GM11168 (cell line): ENCODE data around the gene LRP10.

Experiments used
- in situ Hi-C: fragments of 300-500 bp; cut with MboI; formaldehyde crosslinking; loops from one replicate; pipeline ENCODE4 v1.12.0; 2022; ENCODE audit warnings: low sequenced_read_pairs; ENCODE audit not compliant: unreplicated experiment

The LRP10 gene

DNA sequence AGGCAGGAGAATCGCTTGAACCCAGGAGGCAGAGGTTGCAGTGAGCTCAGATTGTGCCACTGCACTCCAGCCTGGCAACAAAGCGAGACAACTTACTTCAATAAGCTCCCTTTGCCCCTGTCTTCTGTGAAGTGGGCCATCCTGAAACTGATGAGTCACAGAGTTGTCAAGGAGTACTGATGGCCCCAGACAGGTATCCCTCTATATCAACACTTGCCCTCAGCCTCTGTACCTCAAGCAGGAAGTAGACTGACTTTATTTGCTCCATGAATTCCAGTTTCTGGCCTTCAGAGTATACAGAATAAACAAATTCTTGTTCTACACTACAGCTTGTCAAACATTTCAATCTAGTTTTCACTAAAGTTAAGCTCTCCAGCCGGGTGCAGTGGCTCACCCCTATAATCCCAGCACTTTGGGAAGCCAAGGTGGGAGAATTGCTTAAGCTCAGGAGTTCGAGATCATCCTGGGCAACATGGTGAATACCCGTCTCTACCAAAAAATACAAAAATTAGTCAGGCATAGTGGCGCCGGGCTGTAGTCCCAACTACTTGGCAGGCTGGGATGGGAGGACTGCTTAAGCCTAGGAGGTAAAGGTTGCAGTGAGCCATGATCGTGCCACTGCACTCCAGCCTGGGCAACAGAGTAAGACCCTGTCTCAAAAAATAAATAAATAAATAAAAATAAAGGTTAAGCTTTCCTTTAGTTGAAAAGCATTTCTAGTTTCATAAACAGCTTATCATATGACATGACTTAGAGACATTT lies 16.4 kb upstream of the LRP10 start:
- in situ Hi-C loops = loop anchor here (5.0 to 25.0 kb wide), 2 partner anchors 203 to 468 kb away; no protein-coding TSS in a partner anchor

- in situ Hi-C loops = loop anchor here (5.0 to 25.0 kb wide), 2 partner anchors 204 to 469 kb away; no protein-coding TSS in a partner anchor
Observed at GRCh38 chr14:22856428-22856827, 15.1 kb upstream of the LRP10 start.

DNA sequence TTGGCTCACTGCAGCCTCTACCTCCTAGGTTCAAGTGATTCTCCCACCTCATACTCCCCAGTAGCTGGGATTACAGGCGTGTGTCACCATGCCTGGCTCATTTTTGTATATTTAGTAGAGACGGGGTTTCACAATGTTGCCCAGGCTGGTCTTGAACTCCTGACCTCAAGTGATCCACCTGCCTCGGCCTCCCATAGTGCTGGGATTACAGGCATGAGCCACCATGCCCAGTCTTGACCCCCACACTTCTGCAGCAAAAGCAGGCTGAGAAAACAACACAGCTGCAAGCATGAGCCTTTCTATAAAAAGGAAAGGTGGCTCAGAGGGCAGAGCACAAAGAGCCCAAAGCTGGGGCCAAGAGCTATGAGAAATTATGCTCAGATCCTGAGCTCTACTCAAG lies 11.2 kb upstream of the LRP10 start:
- in situ Hi-C loops = loop anchor here (25.0 kb wide), 1 partner anchor 473 kb away; no protein-coding TSS in a partner anchor

DNA sequence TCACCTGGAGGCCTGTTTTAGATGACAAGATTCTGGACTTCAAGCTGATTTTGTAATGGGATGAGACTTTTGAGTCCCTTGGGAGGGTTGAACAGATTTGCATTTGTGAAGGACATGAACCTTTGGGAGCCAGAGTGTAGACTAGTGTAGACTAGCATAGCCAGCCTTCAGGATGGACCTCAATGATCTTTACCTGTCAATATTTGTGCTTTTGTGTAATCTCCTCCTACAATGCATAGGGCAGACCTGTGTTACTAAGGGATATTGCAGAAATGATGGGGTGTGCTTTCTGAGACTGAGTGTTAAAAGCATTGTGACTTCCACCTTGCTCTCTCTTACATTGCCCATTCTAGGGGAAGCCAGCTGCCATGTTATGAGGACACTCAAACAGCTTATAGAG lies 9.9 kb upstream of the LRP10 start:
- in situ Hi-C loops = loop anchor here (25.0 kb wide), 1 partner anchor 474 kb away; no protein-coding TSS in a partner anchor

DNA sequence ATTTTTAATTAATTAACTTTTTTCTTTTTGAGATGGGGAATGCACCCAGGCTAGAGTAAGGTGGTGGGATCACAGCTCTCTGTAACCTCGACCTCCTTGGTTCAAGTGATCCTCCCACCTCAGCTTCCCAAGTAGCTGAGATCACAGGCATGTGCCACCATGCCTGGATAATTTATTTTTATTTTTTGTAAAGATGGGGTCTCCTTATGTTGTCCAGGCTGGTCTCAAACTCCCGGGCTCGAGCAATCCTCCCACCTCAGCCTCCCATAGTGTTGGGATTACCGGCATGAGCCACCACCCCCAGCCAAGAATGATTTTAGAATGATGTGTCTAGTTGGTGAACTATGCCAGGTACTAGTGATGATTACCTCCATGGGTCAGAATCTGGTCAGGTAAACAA lies 6.6 kb upstream of the LRP10 start:
- in situ Hi-C loops = loop anchor here (25.0 kb wide), 1 partner anchor 478 kb away; no protein-coding TSS in a partner anchor

- in situ Hi-C loops = loop anchor here (25.0 kb wide), 1 partner anchor 478 kb away; no protein-coding TSS in a partner anchor
Observed at GRCh38 chr14:22865424-22866405, 5.8 kb upstream of the LRP10 start.

GRCh38 chr14:22866874-22867273 lies 4.7 kb upstream of the LRP10 start:
- in situ Hi-C loops = loop anchor here (25.0 kb wide), 1 partner anchor 480 kb away; no protein-coding TSS in a partner anchor

GRCh38 chr14:22870811-22871223 lies 723 bp upstream of the LRP10 start:
- in situ Hi-C loops = loop anchor here (25.0 kb wide), 1 partner anchor 484 kb away; no protein-coding TSS in a partner anchor

DNA sequence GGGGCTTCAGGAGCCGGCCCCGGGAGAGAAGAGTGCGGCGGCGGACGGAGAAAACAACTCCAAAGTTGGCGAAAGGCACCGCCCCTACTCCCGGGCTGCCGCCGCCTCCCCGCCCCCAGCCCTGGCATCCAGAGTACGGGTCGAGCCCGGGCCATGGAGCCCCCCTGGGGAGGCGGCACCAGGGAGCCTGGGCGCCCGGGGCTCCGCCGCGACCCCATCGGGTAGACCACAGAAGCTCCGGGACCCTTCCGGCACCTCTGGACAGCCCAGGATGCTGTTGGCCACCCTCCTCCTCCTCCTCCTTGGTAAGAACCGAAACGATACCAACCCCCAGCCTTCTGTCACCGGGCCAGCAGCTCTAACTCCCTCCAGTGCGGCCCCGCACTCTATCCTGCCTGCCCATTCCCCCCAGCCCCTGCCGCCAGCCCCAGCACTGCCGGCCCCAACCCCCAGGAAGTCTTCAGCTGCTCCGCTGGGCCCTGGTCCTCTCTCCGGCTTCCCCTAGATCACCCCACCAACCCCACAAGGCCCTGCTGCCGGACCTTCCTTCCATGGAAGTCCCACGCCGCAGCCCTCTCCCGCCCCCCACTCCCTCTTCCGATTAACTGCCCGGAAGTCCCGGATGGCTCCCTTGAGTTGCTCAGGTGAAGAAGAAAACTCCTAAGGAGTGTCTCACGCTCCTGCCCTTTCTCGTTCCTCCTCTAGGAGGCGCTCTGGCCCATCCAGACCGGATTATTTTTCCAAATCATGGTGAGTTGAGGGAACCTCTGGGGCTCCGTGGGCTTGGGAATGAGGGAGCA lies 693 bp downstream of the LRP10 start:
- in situ Hi-C loops = loop anchor here (25.0 kb wide), 1 partner anchor 485 kb away; no protein-coding TSS in a partner anchor

DNA sequence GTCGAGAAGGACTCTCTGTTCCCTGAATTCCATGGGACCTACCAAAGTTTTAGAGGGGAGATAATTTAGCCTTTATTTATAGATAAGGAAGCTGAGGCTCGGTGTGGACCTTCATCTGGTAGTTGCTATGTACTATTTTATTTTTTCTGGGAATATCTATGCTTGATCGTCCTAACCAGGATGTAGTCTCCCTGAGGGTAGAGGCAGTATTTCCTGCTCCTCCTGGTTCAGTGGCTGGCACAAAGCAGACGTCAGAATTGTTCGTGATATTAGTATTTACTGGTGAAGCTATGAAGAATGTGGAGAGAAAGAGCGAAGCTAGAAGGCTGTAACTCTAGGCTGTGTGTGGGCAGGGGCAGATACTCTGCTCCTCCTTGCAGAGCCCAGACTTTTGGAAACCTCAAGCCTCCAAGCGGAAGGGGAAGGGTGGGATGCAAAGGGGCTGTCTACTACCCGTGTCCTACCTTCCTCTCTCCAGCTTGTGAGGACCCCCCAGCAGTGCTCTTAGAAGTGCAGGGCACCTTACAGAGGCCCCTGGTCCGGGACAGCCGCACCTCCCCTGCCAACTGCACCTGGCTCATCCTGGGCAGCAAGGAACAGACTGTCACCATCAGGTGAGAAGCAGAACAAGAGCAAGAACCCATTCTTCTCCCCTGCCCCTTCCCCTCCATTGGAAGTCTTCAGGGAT lies 1.4 kb downstream of the LRP10 start:
- in situ Hi-C loops = loop anchor here (25.0 kb wide), 1 partner anchor 486 kb away; no protein-coding TSS in a partner anchor

DNA sequence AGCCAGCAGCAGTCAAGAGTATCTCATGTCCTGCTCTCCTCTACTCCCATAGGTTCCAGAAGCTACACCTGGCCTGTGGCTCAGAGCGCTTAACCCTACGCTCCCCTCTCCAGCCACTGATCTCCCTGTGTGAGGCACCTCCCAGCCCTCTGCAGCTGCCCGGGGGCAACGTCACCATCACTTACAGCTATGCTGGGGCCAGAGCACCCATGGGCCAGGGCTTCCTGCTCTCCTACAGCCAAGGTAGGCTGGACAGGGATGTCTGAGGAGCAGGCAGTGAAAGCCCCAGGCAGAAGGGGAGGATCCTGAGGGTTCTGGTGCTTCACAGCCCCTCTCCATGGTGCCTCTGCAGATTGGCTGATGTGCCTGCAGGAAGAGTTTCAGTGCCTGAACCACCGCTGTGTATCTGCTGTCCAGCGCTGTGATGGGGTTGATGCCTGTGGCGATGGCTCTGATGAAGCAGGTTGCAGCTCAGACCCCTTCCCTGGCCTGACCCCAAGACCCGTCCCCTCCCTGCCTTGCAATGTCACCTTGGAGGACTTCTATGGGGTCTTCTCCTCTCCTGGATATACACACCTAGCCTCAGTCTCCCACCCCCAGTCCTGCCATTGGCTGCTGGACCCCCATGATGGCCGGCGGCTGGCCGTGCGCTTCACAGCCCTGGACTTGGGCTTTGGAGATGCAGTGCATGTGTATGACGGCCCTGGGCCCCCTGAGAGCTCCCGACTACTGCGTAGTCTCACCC lies 3.6 kb downstream of the LRP10 start:
- in situ Hi-C loops = no loop called here

GRCh38 chr14:22875748-22876319 lies 4.3 kb downstream of the LRP10 start:
- in situ Hi-C loops = no loop called here

DNA sequence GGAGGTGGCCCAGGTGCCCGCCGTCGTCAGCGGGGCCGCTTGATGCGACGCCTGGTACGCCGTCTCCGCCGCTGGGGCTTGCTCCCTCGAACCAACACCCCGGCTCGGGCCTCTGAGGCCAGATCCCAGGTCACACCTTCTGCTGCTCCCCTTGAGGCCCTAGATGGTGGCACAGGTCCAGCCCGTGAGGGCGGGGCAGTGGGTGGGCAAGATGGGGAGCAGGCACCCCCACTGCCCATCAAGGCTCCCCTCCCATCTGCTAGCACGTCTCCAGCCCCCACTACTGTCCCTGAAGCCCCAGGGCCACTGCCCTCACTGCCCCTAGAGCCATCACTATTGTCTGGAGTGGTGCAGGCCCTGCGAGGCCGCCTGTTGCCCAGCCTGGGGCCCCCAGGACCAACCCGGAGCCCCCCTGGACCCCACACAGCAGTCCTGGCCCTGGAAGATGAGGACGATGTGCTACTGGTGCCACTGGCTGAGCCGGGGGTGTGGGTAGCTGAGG lies 5.5 kb downstream of the LRP10 start:
- in situ Hi-C loops = no loop called here

- in situ Hi-C loops = no loop called here
Observed at GRCh38 chr14:22878271-22879246, 7.0 kb downstream of the LRP10 start.

- in situ Hi-C loops = no loop called here
Observed at GRCh38 chr14:22882064-22882463, 10.5 kb downstream of the LRP10 start.

- in situ Hi-C loops = no loop called here
Observed at GRCh38 chr14:22882529-22883172, 11.1 kb downstream of the LRP10 start.
